AG04450 (cell line): Measurements from ENCODE around the gene NSRP1. TPM values are rescaled to one million over a fixed set of nuclear protein-coding genes. Genes with fewer than 3 reads are reported as not detected.

Experiments used
- CTCF ChIA-PET: fragments of 300-600, 350-600 bp; formaldehyde crosslinking; extraction: SDS; loops from one replicate; lab custom pipeline; 2022; ENCODE audit warnings: antibody characterized with exemption, inconsistent platforms; lab: Charles Lee
- POLR2A ChIA-PET: fragments of 350-600 bp; formaldehyde crosslinking; extraction: SDS; loops from one replicate; lab custom pipeline; 2021; ENCODE audit warnings: antibody characterized with exemption, inconsistent platforms; lab: Yijun Ruan, JAX
- DNase-seq: peaks from one replicate; pipeline ENCODE4 v3.0.0-alpha.2; 2011; ENCODE audit warnings: low read depth, low spot score
- H3K27ac ChIP-seq: one replicate; pipeline ENCODE4 v1.5.1; 2012; ENCODE audit warnings: low read depth, low read length, control low read depth
- H3K27me3 ChIP-seq: one replicate; pipeline ENCODE4 v1.6.0; 2012; ENCODE audit warnings: low read length; ENCODE audit not compliant: control insufficient read depth, insufficient read depth
- H3K4me3 ChIP-seq: 2 replicates; pipeline ENCODE4 v1.5.1; 2011; ENCODE audit warnings: mild to moderate bottlenecking, low read depth, low read length, control low read depth
- H3K9me3 ChIP-seq: 2 replicates; pipeline ENCODE4 v1.5.1; 2012; ENCODE audit warnings: low read length; ENCODE audit not compliant: control insufficient read depth, insufficient read depth
- CTCF ChIP-seq: IDR thresholded peaks from 2 replicates; pipeline ENCODE4 v1.5.1; 2011; ENCODE audit warnings: low read depth, low read length, control low read depth, inconsistent platforms
- polyA plus RNA-seq: library from polyadenylated mRNA; depleted of rRNA; stranded (reverse); fragments of >200 nt; gene quantifications from 2 replicates; pipeline ENCODE4 v1.2.3, GENCODE V29; 2011

Gene NSRP1
- polyA plus RNA-seq, 1 experiment = 18.6 TPM

GRCh38 chr17:30101686-30102390 is 14.8 kb upstream of the NSRP1 start:
- no peak for TF ChIP-seq CTCF
- Histone ChIP-seq H3K27ac (no peak overlapping the region), H3K27me3 (peaks cover 8% of the 10 kb centered on the region), H3K4me3 (no peak overlapping the region), H3K9me3 (no peaks in the 10 kb centered on the region)
- ChIA-PET POLR2A (no interaction called here), CTCF (no interaction called here)
- DNase-seq = no peak

GRCh38 chr17:30103921-30104320 is 12.7 kb upstream of the NSRP1 start:
- Histone ChIP-seq H3K27ac (no peak overlapping the region), H3K27me3 (peaks cover 4% of the 10 kb centered on the region), H3K4me3 (no peak overlapping the region), H3K9me3 (no peaks in the 10 kb centered on the region)
- ChIA-PET CTCF (interaction anchor here (0.5 to 7.7 kb wide), 53 partner anchors 10 to 721 kb away, joined by 3 to 178 read pairs (median 4); partner anchors contain the start of genes BLMH, CRLF3 and TMIGD1), POLR2A (no interaction called here)
- DNase-seq = no peak
- no peak for TF ChIP-seq CTCF

GRCh38 chr17:30104575-30105339 is 11.9 kb upstream of the NSRP1 start:
- DNase-seq = peak; percentile 41
- H3K4me3 ChIP-seq = peak overlapping the region; percentile 63
- peak; percentile 94 for TF ChIP-seq CTCF
- H3K27me3 ChIP-seq = peaks cover 3% of the 10 kb centered on the region
- no peaks in the 10 kb centered on the region for H3K9me3 ChIP-seq
- ChIA-PET POLR2A (interaction anchor here (0.8 to 1.2 kb wide), 2 partner anchors 12 to 488 kb away, joined by 4 to 7 read pairs; no protein-coding TSS in a partner anchor), CTCF (interaction anchor here (0.6 to 7.7 kb wide), 73 partner anchors 9 to 841 kb away, joined by 3 to 178 read pairs (median 4); partner anchors contain the start of genes BLMH, CRLF3, GOSR1 and TMIGD1)
- H3K27ac ChIP-seq = no peak overlapping the region

GRCh38 chr17:30112794-30113193 is 3.8 kb upstream of the NSRP1 start:
- no peak for TF ChIP-seq CTCF
- Histone ChIP-seq H3K27me3 (no peaks in the 10 kb centered on the region), H3K27ac (no peak overlapping the region), H3K4me3 (no peak overlapping the region), H3K9me3 (no peaks in the 10 kb centered on the region)
- POLR2A ChIA-PET = no interaction called here
- no peak for DNase-seq
- CTCF ChIA-PET = interaction anchor here (0.9 to 3.5 kb wide), 5 partner anchors 8 to 181 kb away, joined by 3 to 75 read pairs (median 7); no protein-coding TSS in a partner anchor
